Subcutaneous abdominal adipose tissue (tissue), 5 donors: ENCODE measurements around the gene NFIX.
A peak's percentile ranks its signal among the peaks of the same experiment; 100 is the strongest.

ENCODE experiments used
- H3K27ac ChIP-seq: one replicate; pipeline ENCODE4 v1.7.0; 2013; ENCODE audit warnings: low read depth, mild to moderate bottlenecking, inconsistent platforms, low read length, moderate library complexity
- H3K27me3 ChIP-seq, 5 donors: one replicate each; pipeline ENCODE4 v1.7.0; 2013; ENCODE audit warnings: low read length in 5 of 5, inconsistent platforms in 1 of 5; ENCODE audit not compliant: control insufficient read depth in 5 of 5, insufficient read depth in 4 of 5
- H3K36me3 ChIP-seq, 5 donors: one replicate each; pipeline ENCODE4 v1.7.0; 2013; ENCODE audit warnings: low read length in 5 of 5; ENCODE audit not compliant: control insufficient read depth in 5 of 5, insufficient read depth in 5 of 5
- H3K4me1 ChIP-seq, 5 donors: one replicate each; pipeline ENCODE4 v1.7.0; 2013; ENCODE audit warnings: low read length in 5 of 5, mild to moderate bottlenecking in 3 of 5, moderate library complexity in 1 of 5; ENCODE audit not compliant: control insufficient read depth in 5 of 5, insufficient read depth in 5 of 5
- H3K4me3 ChIP-seq, 5 donors: one replicate each; pipeline ENCODE4 v1.7.0; 2013; ENCODE audit warnings: low read length in 5 of 5, low read depth in 1 of 5
- H3K9ac ChIP-seq, 5 donors: one replicate each; pipeline ENCODE4 v1.7.0; 2013; ENCODE audit warnings: low read length in 5 of 5, mild to moderate bottlenecking in 4 of 5, moderate library complexity in 3 of 5
- H3K9me3 ChIP-seq, 5 donors: one replicate each; pipeline ENCODE4 v1.7.0; 2013; ENCODE audit warnings: low read length in 5 of 5; ENCODE audit not compliant: control insufficient read depth in 5 of 5
- donor health status: healthy.
- donor health status: healthy.
- donor health status: healthy.
- donor health status: healthy.
- donor health status: healthy.

The NFIX gene

DNA sequence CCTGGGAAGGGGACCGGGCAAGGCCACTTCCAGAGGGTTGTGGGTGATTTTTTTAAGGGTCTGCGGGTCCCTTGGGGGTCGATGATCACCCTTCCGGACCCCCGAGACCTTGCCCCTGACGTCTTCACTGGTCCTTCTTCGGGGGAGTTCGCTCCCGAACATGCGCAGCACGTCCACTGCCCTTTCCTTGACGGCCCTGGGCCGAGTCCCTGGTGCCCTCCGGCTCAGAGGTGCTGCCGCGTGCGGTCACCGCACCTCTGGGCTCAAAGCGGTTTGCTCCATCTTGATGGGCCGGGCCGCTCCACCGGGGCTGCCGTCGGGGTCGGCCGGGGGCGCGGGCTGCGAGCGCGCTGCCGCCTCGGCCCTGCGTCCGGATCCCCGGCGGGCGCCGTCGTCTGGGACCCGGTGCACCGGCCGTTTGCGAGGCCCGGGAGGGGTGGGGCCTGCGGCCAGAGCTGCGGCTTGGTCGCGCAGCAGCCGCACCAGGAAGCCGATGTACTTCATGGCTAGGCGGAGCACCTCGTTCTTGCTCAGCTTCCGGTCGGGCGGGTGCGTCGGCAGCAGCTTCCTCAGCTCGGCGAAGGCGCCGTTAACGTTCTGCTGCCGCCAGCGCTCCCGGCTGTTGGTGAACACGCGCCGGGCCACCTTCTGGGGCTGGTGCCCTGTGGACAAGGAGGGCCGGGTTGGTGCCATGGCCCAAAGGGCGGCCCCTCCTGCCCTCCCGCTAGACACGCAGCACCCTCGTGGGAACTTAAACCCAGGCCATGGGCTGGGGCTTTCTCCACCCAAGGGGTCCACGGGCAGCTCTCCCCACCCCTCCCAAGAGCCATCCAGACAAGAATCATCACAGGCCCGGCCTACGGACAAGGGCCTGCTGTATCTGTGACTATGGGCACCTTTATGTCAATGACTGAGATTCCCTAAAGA, 104.1 kb downstream of the NFIX start:
- H3K27me3 ChIP-seq: no peaks in the 10 kb centered on the region
- H3K27ac ChIP-seq: peak overlapping the region; percentile 83
- H3K4me3 ChIP-seq: peak overlapping the region in 4 of 5 donors; percentile 43 to 62 (median 45)
- H3K36me3 ChIP-seq: peaks cover 0 to 14% (median 10%) of the 10 kb centered on the region in 5 donors
- peak overlapping the region in 4 of 5 donors; percentile 28 to 68 (median 42) for H3K9ac ChIP-seq
- peaks cover 0 to 80% (median 50%) of the 10 kb centered on the region in 5 donors for H3K4me1 ChIP-seq
- no peaks in the 10 kb centered on the region for H3K9me3 ChIP-seq

DNA sequence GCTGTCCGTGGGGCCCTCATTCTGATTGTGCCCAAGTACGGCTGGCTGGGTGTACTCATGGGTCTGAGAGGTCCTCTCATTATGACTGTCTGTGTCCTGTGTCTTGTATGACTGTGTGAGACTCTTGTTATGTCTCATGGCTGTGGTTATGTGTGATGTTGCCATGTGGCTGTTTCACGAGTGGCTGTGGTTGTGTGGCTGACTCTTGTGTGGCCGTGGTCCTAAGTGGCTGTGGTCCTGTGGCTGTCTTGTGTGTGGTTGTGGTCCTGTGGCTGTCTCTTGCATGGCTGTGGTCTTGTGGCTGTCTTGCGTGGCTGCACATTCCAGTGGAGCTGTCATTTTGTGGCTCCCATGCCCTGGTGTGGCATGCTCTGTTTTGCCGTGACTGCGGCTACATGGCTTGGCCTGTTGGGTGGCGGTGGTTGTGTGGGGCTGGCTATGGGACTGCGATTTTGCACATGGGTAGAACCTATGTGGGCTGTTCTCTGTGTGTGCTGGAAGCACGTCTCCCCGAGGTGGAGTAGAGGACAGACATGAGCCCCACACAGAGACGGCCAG, 104.8 kb downstream of the NFIX start:
- peak overlapping the region; percentile 83 for H3K27ac ChIP-seq
- H3K4me3 ChIP-seq: peak overlapping the region in 3 of 5 donors; percentile 43 to 62 (median 47)
- peaks cover 0 to 10% (median 6%) of the 10 kb centered on the region in 5 donors for H3K36me3 ChIP-seq
- peaks cover 0 to 82% (median 55%) of the 10 kb centered on the region in 5 donors for H3K4me1 ChIP-seq
- peak overlapping the region in 2 of 5 donors; percentile 28 to 68 for H3K9ac ChIP-seq
- H3K9me3 ChIP-seq: no peaks in the 10 kb centered on the region
- H3K27me3 ChIP-seq: no peaks in the 10 kb centered on the region

- peaks cover 0 to 77% (median 55%) of the 10 kb centered on the region in 5 donors for H3K4me1 ChIP-seq
- peak overlapping the region; percentile 63 to 76 (median 69) for H3K4me3 ChIP-seq
- no peaks in the 10 kb centered on the region for H3K9me3 ChIP-seq
- H3K27me3 ChIP-seq: no peaks in the 10 kb centered on the region
- peak overlapping the region; percentile 83 for H3K27ac ChIP-seq
- H3K36me3 ChIP-seq: peaks cover 0 to 8% (median 6%) of the 10 kb centered on the region in 5 donors
- H3K9ac ChIP-seq: peak overlapping the region in 2 of 5 donors; percentile 66 to 68
Measured at GRCh38 chr19:13100841-13101589, 105.7 kb downstream of the NFIX start.

DNA sequence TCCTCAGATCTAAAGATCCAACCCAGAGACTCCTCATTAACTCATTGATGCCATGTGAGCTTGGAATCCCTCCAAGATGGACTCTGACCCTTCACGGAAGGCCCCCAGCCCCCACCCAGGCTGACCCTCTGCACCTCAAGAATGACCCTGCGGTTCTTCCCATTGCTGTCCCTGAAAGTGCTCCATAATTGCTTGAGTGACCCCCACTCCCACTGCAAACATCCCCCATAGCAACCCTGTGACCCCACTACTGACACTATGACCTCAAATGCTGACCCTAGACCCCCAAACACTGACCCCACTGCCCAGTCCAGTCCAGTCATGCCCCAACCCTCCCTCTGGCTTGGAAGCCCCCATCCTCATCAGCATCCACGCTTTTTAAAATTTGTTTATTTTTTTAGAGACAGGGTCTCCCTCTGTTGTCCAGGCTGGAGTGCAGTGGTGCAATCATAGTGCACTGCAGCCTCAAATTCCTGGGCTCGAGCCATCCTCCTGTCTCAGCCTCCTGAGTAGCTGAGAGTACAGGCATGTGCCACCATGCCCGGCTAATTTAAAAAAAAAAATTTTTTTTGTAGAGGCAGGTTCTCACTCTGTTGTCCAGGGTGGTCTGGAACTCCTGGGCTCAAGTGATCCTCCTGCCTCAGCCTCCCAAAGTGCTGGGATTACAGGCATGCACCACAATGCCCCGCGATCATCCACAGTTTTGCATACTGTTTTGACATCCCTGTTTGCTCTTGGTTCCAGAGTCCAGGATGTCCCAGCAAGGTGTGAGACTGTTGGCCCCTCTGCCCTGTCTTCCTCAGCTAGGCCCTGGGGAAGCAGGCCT, 106.5 kb downstream of the NFIX start:
- Histone ChIP-seq H3K9ac (peak overlapping the region in 4 of 5 donors; percentile 72 to 83 (median 78)), H3K4me1 (peaks cover 0 to 70% (median 55%) of the 10 kb centered on the region in 5 donors), H3K27ac (peak overlapping the region; percentile 74), H3K9me3 (no peaks in the 10 kb centered on the region), H3K27me3 (no peaks in the 10 kb centered on the region), H3K36me3 (peaks cover 0 to 8% (median 6%) of the 10 kb centered on the region in 5 donors), H3K4me3 (peak overlapping the region; percentile 63 to 76 (median 69))

- Histone ChIP-seq H3K4me3 (peak overlapping the region; percentile 63 to 76 (median 69)), H3K4me1 (peaks cover 0 to 69% (median 55%) of the 10 kb centered on the region in 5 donors), H3K9me3 (no peaks in the 10 kb centered on the region), H3K9ac (peak overlapping the region in 4 of 5 donors; percentile 72 to 83 (median 78)), H3K36me3 (peaks cover 0 to 9% (median 7%) of the 10 kb centered on the region in 5 donors), H3K27ac (peak overlapping the region; percentile 74), H3K27me3 (no peaks in the 10 kb centered on the region)
Measured at GRCh38 chr19:13102416-13102665, 107.1 kb downstream of the NFIX start.

- Histone ChIP-seq H3K27me3 (no peaks in the 10 kb centered on the region), H3K9ac (peak within 1 kb of the TSS in 4 of 5 donors; percentile 72 to 83 (median 78)), H3K36me3 (peaks cover 0 to 13% (median 11%) of the 10 kb centered on the region in 5 donors), H3K4me3 (peak within 1 kb of the TSS; percentile 63 to 76 (median 69)), H3K27ac (peak within 1 kb of the TSS; percentile 75), H3K9me3 (no peaks in the 10 kb centered on the region), H3K4me1 (peaks cover 0 to 69% (median 55%) of the 10 kb centered on the region in 5 donors)
Measured at GRCh38 chr19:13102666-13103580, 107.6 kb downstream of the NFIX start, which contains the start of gene LYL1. Gene LYL1, minus strand, starts transcription at chr19:13102858. Its CDS starts 1,687 bp downstream, at chr19:13101171.

DNA sequence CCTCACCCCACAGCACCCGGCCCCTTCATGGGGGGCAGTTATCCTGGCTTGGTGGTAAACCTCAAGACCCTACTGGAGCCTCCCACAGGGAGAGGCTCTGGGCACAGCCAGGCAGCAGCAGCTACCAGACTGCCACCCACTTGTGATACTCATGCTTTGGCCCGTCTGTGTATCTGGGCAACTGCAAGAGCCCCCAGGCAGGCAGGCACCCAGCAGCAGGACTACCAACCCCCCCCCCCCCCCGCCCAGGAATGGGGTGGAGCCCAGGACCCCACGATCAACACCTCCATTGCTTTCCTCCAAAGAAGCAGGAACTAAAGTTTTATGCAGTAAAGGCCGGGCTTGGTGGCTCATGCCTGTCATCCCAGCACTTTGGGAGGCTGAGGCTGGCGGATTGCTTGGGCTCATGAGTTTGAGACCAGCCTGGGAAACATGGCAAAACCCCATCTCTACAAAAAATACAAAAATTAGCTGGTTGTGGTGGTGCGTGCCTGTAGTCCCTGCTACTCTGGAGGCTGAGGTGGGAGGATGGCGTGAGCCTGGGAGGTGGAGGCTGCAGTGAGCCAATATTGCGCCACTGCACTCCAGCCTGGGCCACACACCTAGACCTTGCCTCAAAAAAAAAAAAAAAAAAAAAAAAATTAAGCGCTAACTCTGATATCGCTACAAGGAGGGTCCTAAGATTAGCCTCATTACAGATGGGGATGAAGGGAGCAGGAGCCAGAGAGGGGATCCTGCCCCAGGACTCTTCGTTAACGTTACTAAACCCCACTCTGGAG, 108.5 kb downstream of the NFIX start:
- no peaks in the 10 kb centered on the region for H3K9me3 ChIP-seq
- peak overlapping the region in 3 of 5 donors; percentile 35 to 76 (median 69) for H3K4me3 ChIP-seq

GRCh38 chr19:13104360-13104847, 109.1 kb downstream of the NFIX start:
- peak overlapping the region in 2 of 5 donors; percentile 35 to 59 for H3K4me3 ChIP-seq
- H3K9ac ChIP-seq: peak overlapping the region in 3 of 5 donors; percentile 1 to 53 (median 19)
- H3K27ac ChIP-seq: peak overlapping the region; percentile 75

More for the DNA sequence above, 108.5 kb downstream of the NFIX start:
- peak overlapping the region; percentile 75 for H3K27ac ChIP-seq
- H3K9ac ChIP-seq: peak overlapping the region in 1 of 5 donors; percentile 83
- no peaks in the 10 kb centered on the region for H3K27me3 ChIP-seq
- H3K4me1 ChIP-seq: peaks cover 0 to 64% (median 53%) of the 10 kb centered on the region in 5 donors
- H3K36me3 ChIP-seq: peaks cover 0 to 13% (median 11%) of the 10 kb centered on the region in 5 donors

More at GRCh38 chr19:13104360-13104847, 109.1 kb downstream of the NFIX start:
- Histone ChIP-seq H3K36me3 (peaks cover 0 to 19% (median 15%) of the 10 kb centered on the region in 5 donors), H3K9me3 (no peaks in the 10 kb centered on the region), H3K27me3 (no peaks in the 10 kb centered on the region), H3K4me1 (peaks cover 0 to 58% (median 49%) of the 10 kb centered on the region in 5 donors)
